Neural progenitor cell (in vitro differentiated cells): Measurements from ENCODE around the gene RAD54L2.

ENCODE experiments used
- EZH2 ChIP-seq: fragments of 200-600 bp; sonication (generic); IDR thresholded peaks from 2 replicates; pipeline ENCODE4 v1.6.1; 2017; ENCODE audit warnings: antibody characterized with exemption, mild to moderate bottlenecking, moderate library complexity
- EZH2phosphoT487 ChIP-seq: fragments of 200-600 bp; sonication (generic); IDR thresholded peaks from 2 replicates; pipeline ENCODE4 v1.6.1; 2017; ENCODE audit warnings: antibody characterized with exemption
- TF ChIP-seq, protein P1 (sequence below): fragments of 200-600 bp; sonication (generic); IDR thresholded peaks from 2 replicates; pipeline ENCODE4 v1.5.1; 2017; ENCODE audit warnings: antibody characterized with exemption, mild to moderate bottlenecking

DNA sequence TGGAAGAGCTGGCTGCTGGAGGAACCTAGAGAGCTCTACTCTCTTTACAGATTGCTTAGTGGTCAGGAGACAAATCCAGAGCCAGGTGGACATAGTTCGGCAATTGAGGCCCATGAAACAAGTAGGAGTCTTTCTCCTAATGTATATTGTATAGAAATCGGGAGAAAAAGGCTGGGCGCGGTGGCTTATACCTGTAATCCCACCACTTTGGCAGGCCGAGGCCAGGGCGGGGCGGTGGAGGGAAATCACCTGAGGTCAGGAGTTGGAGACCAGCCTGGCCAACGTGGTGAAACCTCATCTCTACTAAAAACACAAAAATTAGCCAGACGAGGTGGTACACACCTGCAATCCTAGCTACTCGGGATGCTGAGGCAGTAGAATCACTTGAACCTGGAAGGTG lies 10.8 kb downstream of the RAD54L2 start:
- TF ChIP-seq, protein P1, sequence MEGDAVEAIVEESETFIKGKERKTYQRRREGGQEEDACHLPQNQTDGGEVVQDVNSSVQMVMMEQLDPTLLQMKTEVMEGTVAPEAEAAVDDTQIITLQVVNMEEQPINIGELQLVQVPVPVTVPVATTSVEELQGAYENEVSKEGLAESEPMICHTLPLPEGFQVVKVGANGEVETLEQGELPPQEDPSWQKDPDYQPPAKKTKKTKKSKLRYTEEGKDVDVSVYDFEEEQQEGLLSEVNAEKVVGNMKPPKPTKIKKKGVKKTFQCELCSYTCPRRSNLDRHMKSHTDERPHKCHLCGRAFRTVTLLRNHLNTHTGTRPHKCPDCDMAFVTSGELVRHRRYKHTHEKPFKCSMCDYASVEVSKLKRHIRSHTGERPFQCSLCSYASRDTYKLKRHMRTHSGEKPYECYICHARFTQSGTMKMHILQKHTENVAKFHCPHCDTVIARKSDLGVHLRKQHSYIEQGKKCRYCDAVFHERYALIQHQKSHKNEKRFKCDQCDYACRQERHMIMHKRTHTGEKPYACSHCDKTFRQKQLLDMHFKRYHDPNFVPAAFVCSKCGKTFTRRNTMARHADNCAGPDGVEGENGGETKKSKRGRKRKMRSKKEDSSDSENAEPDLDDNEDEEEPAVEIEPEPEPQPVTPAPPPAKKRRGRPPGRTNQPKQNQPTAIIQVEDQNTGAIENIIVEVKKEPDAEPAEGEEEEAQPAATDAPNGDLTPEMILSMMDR, result no peak
- TF ChIP-seq EZH2phosphoT487 (no peak), EZH2 (no peak)
